ENCODE measurements around the gene RUNX1.
"Not testable (repeated sequence)": the region's sequence is repeated elsewhere in the genome, so short reads cannot be mapped to it uniquely, and the experiment has no call there.

Gene RUNX1

GRCh38 chr21:34815831-34816705 is 233.0 kb downstream of the RUNX1 start:
- DNase-seq, result no peak

- no peak for DNase-seq
Measured at GRCh38 chr21:34814529-34814951, 234.6 kb downstream of the RUNX1 start.

GRCh38 chr21:34813266-34813894 is 235.7 kb downstream of the RUNX1 start:
- DNase-seq, result no peak

- no peak for DNase-seq
Measured at GRCh38 chr21:34812504-34813265, 236.4 kb downstream of the RUNX1 start.

GRCh38 chr21:34811368-34811767 is 237.7 kb downstream of the RUNX1 start:
- no peak for DNase-seq

GRCh38 chr21:34810786-34811185 is 238.3 kb downstream of the RUNX1 start:
- peak; percentile 30 for DNase-seq

- no peak for DNase-seq
Measured at GRCh38 chr21:34809822-34810221, 239.3 kb downstream of the RUNX1 start.

GRCh38 chr21:34808569-34809204 is 240.4 kb downstream of the RUNX1 start:
- no peak for DNase-seq

GRCh38 chr21:34807881-34808568 is 241.1 kb downstream of the RUNX1 start:
- DNase-seq, result peak; percentile 78

- DNase-seq, result peak; percentile 82
Measured at GRCh38 chr21:34807146-34807880, 241.8 kb downstream of the RUNX1 start.

- no peak for DNase-seq
Measured at GRCh38 chr21:34806423-34806822, 242.7 kb downstream of the RUNX1 start.

GRCh38 chr21:34805157-34805556 is 243.9 kb downstream of the RUNX1 start:
- DNase-seq, result no peak

GRCh38 chr21:34804584-34804983 is 244.5 kb downstream of the RUNX1 start:
- not testable (repeated sequence) for DNase-seq

- DNase-seq, result no peak
Measured at GRCh38 chr21:34803782-34804370, 245.2 kb downstream of the RUNX1 start.

- no peak for DNase-seq
Measured at GRCh38 chr21:34802180-34802899, 246.8 kb downstream of the RUNX1 start.

GRCh38 chr21:34801519-34802132 is 247.5 kb downstream of the RUNX1 start:
- DNase-seq, result peak; percentile 26

GRCh38 chr21:34800797-34801518 is 248.1 kb downstream of the RUNX1 start:
- DNase-seq, result no peak

GRCh38 chr21:34799092-34799491 is 250.0 kb downstream of the RUNX1 start:
- DNase-seq, result no peak

- DNase-seq, result no peak
Measured at GRCh38 chr21:34797921-34798535, 251.1 kb downstream of the RUNX1 start.
